HFF-Myc (cell line): ENCODE data around the gene PTEN.
"Not testable (repeated sequence)": the region's sequence is repeated elsewhere in the genome, so short reads cannot be mapped to it uniquely, and the experiment has no call there.

ENCODE experiments used
- DNase-seq: peaks from one replicate; pipeline ENCODE4 v3.0.0-alpha.2; 2011; ENCODE audit warnings: low read depth; ENCODE audit errors: extremely low read depth
- H3K4me3 ChIP-seq: replicated peaks from 2 replicates; pipeline ENCODE4 v1.5.1; 2011; ENCODE audit warnings: low read depth, mild to moderate bottlenecking, control low read depth, low read length
- CTCF ChIP-seq: IDR thresholded peaks from 2 replicates; pipeline ENCODE4 v1.5.1; 2012; ENCODE audit warnings: mild to moderate bottlenecking, low read depth, low read length, control low read depth; ENCODE audit errors: missing control alignments

The PTEN gene

GRCh38 chr10:87865241-87865881 is 1.9 kb downstream of the PTEN start:
- TF ChIP-seq CTCF: no peak
- DNase-seq: no peak
- peak overlapping the region; percentile 83 for H3K4me3 ChIP-seq

GRCh38 chr10:87866412-87866974 is 3.1 kb downstream of the PTEN start:
- peak overlapping the region; percentile 83 for H3K4me3 ChIP-seq
- DNase-seq: no peak
- no peak for TF ChIP-seq CTCF

GRCh38 chr10:87867453-87867852 is 4.0 kb downstream of the PTEN start:
- H3K4me3 ChIP-seq: peak overlapping the region; percentile 83
- DNase-seq: no peak
- no peak for TF ChIP-seq CTCF

GRCh38 chr10:87868277-87868676 is 4.9 kb downstream of the PTEN start:
- H3K4me3 ChIP-seq: peak overlapping the region; percentile 83
- DNase-seq: no peak
- TF ChIP-seq CTCF: no peak

- DNase-seq: not testable (repeated sequence)
- peak overlapping the region; percentile 83 for H3K4me3 ChIP-seq
Measured at GRCh38 chr10:87869139-87869538, 5.7 kb downstream of the PTEN start.

- DNase-seq: no peak
- no peak for TF ChIP-seq CTCF
- H3K4me3 ChIP-seq: peak overlapping the region; percentile 83
Measured at GRCh38 chr10:87869773-87870551, 6.5 kb downstream of the PTEN start.

- H3K4me3 ChIP-seq: peak overlapping the region; percentile 14; the same call in 1 of the 2 replicates
Measured at GRCh38 chr10:87872828-87873227, 9.4 kb downstream of the PTEN start.

More at GRCh38 chr10:87872828-87873227, 9.4 kb downstream of the PTEN start:
- no peak for DNase-seq
- TF ChIP-seq CTCF: no peak
